Activated CD8-positive, alpha-beta T cell treated with anti-CD3 and anti-CD28 coated beads, Interleukin-2, amount 10 ng/mL, durations not matched to agents 7 days and 5 days (primary cell): ENCODE data around the gene RAD51B. TPM values are rescaled to one million over a fixed set of nuclear protein-coding genes. Genes with fewer than 3 reads are reported as not detected.
"Not testable (repeated sequence)": the region's sequence is repeated elsewhere in the genome, so short reads cannot be mapped to it uniquely, and the experiment has no call there.

ENCODE experiments used
- ATAC-seq: fragments of 150-1000 bp; cut with Tn5 transposase; one replicate; pipeline ENCODE4 v1.10.0; 2021; ENCODE audit warnings: moderate library complexity
- CTCF ChIA-PET: fragments of 350-600 bp; sonication (Branson Sonifier 250); formaldehyde crosslinking; loops from one replicate; lab custom pipeline; 2021; ENCODE audit warnings: antibody characterized with exemption; lab: Charles Lee
- POLR2A ChIA-PET: fragments of 350-600 bp; sonication (Branson Sonifier 250); formaldehyde crosslinking; loops from one replicate; lab custom pipeline; 2021; ENCODE audit warnings: antibody characterized with exemption; lab: Charles Lee
- DNase-seq: peaks from one replicate; pipeline ENCODE4 v3.0.0-alpha.2; 2020
- H3K27ac Mint-ChIP-seq: one replicate; pipeline ENCODE4 v1.8.0; 2021; ENCODE audit warnings: mild to moderate bottlenecking, mixed read lengths
- H3K27me3 Mint-ChIP-seq: one replicate; pipeline ENCODE4 v1.8.0; 2021; ENCODE audit warnings: low read depth, mixed read lengths
- H3K36me3 Mint-ChIP-seq: one replicate; pipeline ENCODE4 v1.8.0; 2021; ENCODE audit warnings: low read depth, mixed read lengths
- H3K4me1 Mint-ChIP-seq: one replicate; pipeline ENCODE4 v1.8.0; 2021; ENCODE audit warnings: low read depth, mixed read lengths
- H3K4me3 Mint-ChIP-seq: one replicate; pipeline ENCODE4 v1.8.0; 2021; ENCODE audit warnings: mild to moderate bottlenecking, mixed read lengths
- H3K9me3 Mint-ChIP-seq: one replicate; pipeline ENCODE4 v1.8.0; 2022; ENCODE audit warnings: mixed read lengths; ENCODE audit not compliant: insufficient read depth
- total RNA-seq, 2 experiments: library from RNA; stranded (reverse); gene quantifications; one replicate each; pipeline ENCODE4 v1.2.3, GENCODE V29; 2021

The RAD51B gene
- total RNA-seq, 2 experiments from 2014 or later, result 34.1 to 38.8 TPM

DNA sequence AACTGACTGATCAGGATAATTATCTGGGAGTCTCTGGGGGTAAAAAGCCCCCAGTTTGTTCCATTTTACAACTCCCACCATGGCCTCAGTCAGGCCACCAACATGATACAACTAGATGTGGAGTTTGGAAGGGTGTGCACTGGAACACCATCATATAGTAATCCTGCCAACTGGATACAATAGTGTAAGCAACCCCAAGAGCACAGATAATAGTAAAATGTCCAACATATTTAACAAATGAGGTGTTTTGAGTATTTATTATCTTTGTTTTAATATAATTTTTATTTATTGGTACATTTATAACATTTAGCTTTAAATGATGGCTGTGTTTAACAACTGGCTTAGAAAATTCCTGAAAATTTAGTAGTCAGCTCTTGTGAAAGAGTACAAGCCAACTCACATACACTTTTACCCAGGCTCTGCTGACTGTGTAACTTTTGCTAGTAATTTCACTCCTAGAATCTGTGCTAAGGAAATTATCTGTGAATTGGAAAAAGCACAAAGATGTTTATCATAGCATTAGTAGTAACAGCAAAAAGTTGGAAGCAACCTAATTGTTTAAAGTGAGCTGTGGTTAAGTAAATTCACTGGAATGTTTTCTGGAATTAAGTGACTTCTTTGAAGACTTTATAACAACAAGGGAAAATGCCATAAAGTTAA is 196.8 kb downstream of the RAD51B start:
- ATAC-seq (no peak), DNase-seq (no peak)
- no peak overlapping the region for H3K4me3 Mint-ChIP-seq
- ChIA-PET CTCF (no interaction called here), POLR2A (no interaction called here)
- no peaks in the 10 kb centered on the region for H3K4me1 Mint-ChIP-seq
- H3K36me3 Mint-ChIP-seq, result no peaks in the 10 kb centered on the region
- no peaks in the 10 kb centered on the region for H3K9me3 Mint-ChIP-seq
- no peaks in the 10 kb centered on the region for H3K27me3 Mint-ChIP-seq
- H3K27ac Mint-ChIP-seq, result no peak overlapping the region

DNA sequence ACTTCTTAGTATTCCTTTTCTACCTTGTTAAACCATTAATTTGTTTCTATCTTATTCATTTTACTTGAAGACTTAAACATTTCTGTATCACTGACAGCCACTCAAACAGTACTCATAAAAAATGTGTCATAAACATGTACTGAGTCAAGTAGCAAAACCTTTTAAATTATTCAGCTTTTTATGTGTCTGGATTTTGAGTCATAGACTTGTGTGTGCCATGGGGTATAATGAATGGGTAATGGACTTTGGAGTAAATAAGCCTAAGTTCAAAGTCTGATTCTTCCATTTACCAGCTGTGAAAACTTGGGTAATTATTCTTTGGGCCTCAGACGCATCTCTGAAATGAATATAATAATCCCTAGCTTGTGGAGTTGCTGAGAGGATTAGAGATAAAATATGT is 199.0 kb downstream of the RAD51B start:
- DNase-seq (no peak), ATAC-seq (no peak)
- H3K4me3 Mint-ChIP-seq, result no peak overlapping the region
- no peak overlapping the region for H3K27ac Mint-ChIP-seq
- H3K4me1 Mint-ChIP-seq, result no peaks in the 10 kb centered on the region
- peaks cover 1% of the 10 kb centered on the region for H3K36me3 Mint-ChIP-seq
- H3K27me3 Mint-ChIP-seq, result no peaks in the 10 kb centered on the region
- ChIA-PET CTCF (no interaction called here), POLR2A (no interaction called here)
- H3K9me3 Mint-ChIP-seq, result peaks cover 2% of the 10 kb centered on the region

DNA sequence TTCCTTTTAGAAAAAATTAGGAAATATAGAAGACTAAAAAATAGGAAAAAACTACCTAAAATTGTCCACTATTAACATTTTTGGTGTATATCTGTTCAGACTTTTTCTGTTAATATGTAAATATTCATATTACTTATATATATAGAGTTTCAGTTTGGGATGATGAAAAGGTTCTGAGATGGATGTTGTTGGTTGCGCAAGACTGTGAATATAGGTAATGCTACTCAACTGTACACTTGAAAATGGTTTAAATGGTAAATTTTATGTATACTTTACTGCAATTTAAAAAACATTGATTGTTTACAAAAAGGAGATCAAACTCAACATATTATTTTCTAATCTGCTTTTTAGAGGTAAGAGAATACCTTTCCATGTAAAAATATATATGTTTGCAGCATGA is 200.9 kb downstream of the RAD51B start:
- Mint-ChIP-seq H3K36me3 (peaks cover 3% of the 10 kb centered on the region), H3K9me3 (peaks cover 9% of the 10 kb centered on the region), H3K4me3 (no peak overlapping the region), H3K27ac (no peak overlapping the region), H3K27me3 (no peaks in the 10 kb centered on the region), H3K4me1 (no peaks in the 10 kb centered on the region)
- no peak for ATAC-seq
- DNase-seq, result no peak
- CTCF ChIA-PET, result no interaction called here
- POLR2A ChIA-PET, result interaction anchor here (0.6 kb wide), 1 partner anchor 414 kb away, joined by 3 read pairs; no protein-coding TSS in a partner anchor

DNA sequence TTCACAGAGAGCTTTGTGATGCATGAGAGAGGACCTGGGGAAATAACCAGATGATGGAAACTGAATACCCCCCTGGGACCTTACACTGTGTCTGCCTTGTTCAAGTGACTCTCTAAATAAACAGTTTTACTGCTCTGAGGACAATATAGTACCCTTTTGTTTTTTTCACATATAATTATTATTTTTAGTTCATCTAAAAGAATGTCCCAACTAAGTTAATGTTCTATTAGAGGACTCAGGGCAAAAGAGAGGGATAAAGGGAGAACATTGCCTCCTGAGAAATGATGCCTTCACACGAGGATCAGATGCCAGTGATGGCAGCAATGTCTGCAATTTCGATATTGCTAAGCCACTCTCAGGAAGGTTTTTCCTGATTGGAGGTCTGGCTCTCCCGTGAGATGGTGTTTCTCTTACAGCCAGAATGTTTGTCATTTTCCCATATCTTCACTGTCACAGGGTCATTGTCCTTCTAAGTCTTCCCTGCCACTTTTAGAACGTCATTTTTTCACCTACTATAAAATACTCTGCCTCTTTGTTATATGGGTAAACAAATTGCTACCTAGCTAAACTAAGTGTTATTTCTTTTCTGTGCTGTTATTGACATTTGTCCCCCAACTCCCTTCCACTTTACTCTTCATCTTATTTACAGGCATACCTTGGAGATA is 201.6 kb downstream of the RAD51B start:
- ATAC-seq, result no peak
- CTCF ChIA-PET, result no interaction called here
- no peak for DNase-seq
- H3K4me1 Mint-ChIP-seq, result no peaks in the 10 kb centered on the region
- POLR2A ChIA-PET, result interaction anchor here (0.6 kb wide), 1 partner anchor 413 kb away, joined by 3 read pairs; no protein-coding TSS in a partner anchor
- H3K36me3 Mint-ChIP-seq, result peaks cover 3% of the 10 kb centered on the region
- H3K27me3 Mint-ChIP-seq, result no peaks in the 10 kb centered on the region
- no peak overlapping the region for H3K4me3 Mint-ChIP-seq
- no peak overlapping the region for H3K27ac Mint-ChIP-seq
- peaks cover 9% of the 10 kb centered on the region for H3K9me3 Mint-ChIP-seq

DNA sequence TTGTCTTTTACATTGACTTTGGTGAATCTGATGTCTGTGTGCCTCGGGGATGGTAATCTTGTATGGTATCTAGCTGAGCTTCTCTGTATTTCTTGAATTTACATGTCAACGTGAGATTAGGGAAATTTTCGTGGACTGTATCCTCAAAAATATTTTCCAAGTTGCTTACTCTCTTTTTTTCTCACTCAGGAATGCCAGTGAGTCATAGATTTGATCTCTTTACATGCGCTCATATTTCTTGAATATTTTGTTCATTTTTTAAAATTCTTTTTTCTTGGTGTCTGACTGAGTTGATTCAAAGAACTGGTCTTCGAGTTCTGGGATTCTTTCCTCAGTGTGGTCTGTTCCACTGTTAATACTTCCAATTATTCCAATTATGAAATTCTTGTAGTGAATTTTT is 207.7 kb downstream of the RAD51B start:
- H3K27ac Mint-ChIP-seq, result no peak overlapping the region

DNA sequence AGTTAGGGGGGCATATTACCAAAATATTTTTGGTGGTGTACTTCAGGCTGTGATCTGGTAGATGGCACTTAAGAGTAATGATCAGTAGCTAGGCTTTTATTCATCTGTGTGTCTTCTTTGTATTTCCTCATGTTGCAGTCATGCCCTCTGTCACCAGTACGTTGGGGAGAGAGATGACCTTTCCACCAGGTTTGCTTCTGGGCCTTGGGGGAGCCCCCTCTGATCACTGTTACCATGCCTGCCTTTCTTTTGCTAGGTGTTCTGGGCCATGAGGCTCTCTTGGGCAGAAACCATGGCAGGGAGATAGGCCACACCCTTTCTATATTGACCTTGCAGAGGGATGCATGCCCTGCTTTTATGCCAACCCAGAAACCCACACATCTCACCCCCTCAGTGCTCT is 208.5 kb downstream of the RAD51B start:
- DNase-seq (no peak), ATAC-seq (no peak)
- no peaks in the 10 kb centered on the region for H3K27me3 Mint-ChIP-seq
- ChIA-PET CTCF (no interaction called here), POLR2A (no interaction called here)
- no peak overlapping the region for H3K27ac Mint-ChIP-seq
- no peak overlapping the region for H3K4me3 Mint-ChIP-seq
- peaks cover 9% of the 10 kb centered on the region for H3K9me3 Mint-ChIP-seq
- H3K36me3 Mint-ChIP-seq, result peaks cover 7% of the 10 kb centered on the region
- H3K4me1 Mint-ChIP-seq, result no peaks in the 10 kb centered on the region

More for the DNA sequence above, 207.7 kb downstream of the RAD51B start:
- Mint-ChIP-seq H3K36me3 (peaks cover 7% of the 10 kb centered on the region), H3K4me3 (no peak overlapping the region), H3K9me3 (peaks cover 9% of the 10 kb centered on the region), H3K4me1 (no peaks in the 10 kb centered on the region), H3K27me3 (no peaks in the 10 kb centered on the region)
- POLR2A ChIA-PET, result no interaction called here
- no peak for ATAC-seq
- DNase-seq, result no peak
- CTCF ChIA-PET, result no interaction called here

DNA sequence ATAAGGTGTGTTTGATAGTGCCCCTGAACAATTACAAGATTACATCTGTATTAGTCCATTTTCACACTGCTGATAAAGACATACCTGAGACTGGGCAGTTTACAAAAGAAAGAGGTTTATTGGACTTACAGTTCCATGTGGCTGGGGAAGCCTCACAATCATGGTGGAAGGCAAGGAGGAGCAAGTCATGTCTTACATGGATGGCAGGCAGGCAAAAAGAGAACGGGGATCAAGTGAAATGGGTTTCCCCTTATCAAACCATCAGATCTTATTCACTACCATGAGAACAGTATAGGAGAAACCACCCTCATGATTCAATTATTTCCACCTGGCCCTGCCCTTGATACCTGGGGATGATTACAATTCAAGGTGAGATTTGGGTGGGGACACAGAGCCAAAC is 211.4 kb downstream of the RAD51B start:
- H3K9me3 Mint-ChIP-seq, POLR2A ChIA-PET, ATAC-seq, H3K27me3 Mint-ChIP-seq, DNase-seq, H3K36me3 Mint-ChIP-seq, CTCF ChIA-PET, H3K4me3 Mint-ChIP-seq, H3K4me1 Mint-ChIP-seq, H3K27ac Mint-ChIP-seq: not testable (repeated sequence)

DNA sequence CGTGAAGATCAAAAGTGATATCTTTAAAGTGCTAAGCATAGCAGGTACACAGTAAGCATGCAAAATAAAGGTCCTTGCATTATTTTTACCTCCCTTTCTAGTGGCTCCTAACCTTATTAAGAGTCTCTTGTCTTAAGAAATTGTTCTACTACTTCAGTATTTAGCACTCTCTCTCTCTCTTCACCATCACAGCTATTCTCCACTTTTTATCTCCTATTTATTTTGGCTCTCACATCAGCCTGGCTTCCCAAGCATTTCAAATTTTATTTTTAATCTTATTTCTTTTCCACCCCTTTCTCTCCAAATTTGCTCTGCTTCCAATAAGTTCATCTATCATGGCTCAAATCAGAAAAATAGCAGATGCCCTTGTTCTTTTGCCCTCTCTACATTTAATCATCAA is 212.6 kb downstream of the RAD51B start:
- Mint-ChIP-seq H3K27ac (no peak overlapping the region), H3K27me3 (no peaks in the 10 kb centered on the region), H3K4me1 (no peaks in the 10 kb centered on the region), H3K4me3 (no peak overlapping the region), H3K36me3 (peaks cover 5% of the 10 kb centered on the region), H3K9me3 (no peaks in the 10 kb centered on the region)
- ChIA-PET CTCF (no interaction called here), POLR2A (no interaction called here)
- ATAC-seq (no peak), DNase-seq (no peak)

DNA sequence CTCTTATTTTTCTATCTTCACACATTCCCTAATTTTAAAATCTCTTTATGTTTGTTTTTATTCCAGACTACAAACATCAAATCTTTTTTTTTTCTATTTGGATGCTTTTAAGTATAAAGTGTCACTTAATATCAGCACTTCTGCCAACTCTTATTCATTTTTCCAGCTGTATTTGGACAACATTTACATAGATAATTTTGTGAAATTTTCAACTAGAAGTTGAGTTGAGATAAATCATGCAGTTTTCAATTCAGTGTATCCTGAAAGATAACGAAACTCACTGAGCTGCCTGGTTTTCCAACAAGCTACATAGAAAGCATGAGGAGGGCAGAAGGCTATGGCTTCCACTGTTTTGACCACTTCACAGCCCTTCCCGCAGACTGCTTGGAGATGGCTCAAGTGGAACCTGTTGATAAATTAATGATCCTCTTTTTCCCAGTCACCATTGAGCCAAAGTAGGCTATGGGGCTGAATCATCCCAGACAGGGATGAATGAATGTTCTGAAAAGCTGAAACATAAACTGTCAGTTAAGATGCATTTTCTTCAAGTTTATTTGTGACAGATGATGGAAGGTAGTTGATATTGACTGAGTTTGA is 213.9 kb downstream of the RAD51B start:
- no peaks in the 10 kb centered on the region for H3K27me3 Mint-ChIP-seq
- ATAC-seq (no peak), DNase-seq (no peak)
- no peaks in the 10 kb centered on the region for H3K9me3 Mint-ChIP-seq
- ChIA-PET POLR2A (no interaction called here), CTCF (no interaction called here)
- no peak overlapping the region for H3K27ac Mint-ChIP-seq
- no peaks in the 10 kb centered on the region for H3K4me1 Mint-ChIP-seq
- peaks cover 5% of the 10 kb centered on the region for H3K36me3 Mint-ChIP-seq
- H3K4me3 Mint-ChIP-seq, result no peak overlapping the region

DNA sequence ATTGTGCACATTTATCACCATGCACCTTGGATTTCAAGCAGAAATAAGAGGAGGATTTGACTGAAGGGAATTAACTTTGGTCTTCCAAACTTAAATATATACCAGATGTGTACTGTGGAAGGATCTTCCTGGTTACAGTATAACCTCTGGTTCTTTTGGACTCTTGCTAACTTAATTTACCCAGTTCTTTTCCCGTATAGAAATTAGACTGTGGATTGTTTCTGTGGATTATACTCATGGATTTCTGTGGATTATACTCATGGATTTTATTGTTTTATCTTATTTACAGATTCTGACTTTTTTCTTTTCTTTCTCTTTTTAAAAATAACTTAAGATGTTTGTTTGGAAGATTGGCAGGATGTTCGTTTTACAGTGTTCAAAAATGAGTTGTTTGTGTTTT is 215.3 kb downstream of the RAD51B start:
- DNase-seq (no peak), ATAC-seq (no peak)
- Mint-ChIP-seq H3K27me3 (no peaks in the 10 kb centered on the region), H3K9me3 (no peaks in the 10 kb centered on the region), H3K4me1 (peaks cover 1% of the 10 kb centered on the region), H3K36me3 (peaks cover 5% of the 10 kb centered on the region), H3K4me3 (no peak overlapping the region), H3K27ac (no peak overlapping the region)
- ChIA-PET POLR2A (no interaction called here), CTCF (no interaction called here)

DNA sequence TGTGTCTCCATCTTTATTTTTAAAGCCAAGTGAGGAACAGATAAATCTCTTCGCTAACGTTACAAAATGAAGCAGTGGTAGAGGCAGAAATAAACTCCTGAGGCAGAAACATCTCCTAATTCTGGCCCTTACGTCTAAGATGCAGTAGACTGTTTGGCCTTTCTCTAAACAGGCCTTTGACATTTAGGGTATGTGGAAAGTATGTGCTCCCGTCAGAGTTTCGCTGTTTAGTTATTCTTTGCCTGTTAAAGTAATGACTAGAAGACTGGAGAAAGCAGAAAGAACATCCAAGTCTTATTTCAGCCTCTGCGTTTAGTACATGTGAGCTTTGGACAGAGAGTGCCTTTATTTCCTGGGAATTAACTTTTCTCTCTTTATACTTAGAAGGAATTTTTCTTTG is 216.6 kb downstream of the RAD51B start:
- DNase-seq (no peak), ATAC-seq (no peak)
- H3K27ac Mint-ChIP-seq, result no peak overlapping the region
- H3K9me3 Mint-ChIP-seq, result no peaks in the 10 kb centered on the region
- CTCF ChIA-PET, result no interaction called here
- H3K4me1 Mint-ChIP-seq, result peaks cover 1% of the 10 kb centered on the region
- H3K36me3 Mint-ChIP-seq, result peaks cover 3% of the 10 kb centered on the region
- H3K27me3 Mint-ChIP-seq, result no peaks in the 10 kb centered on the region
- H3K4me3 Mint-ChIP-seq, result no peak overlapping the region
- POLR2A ChIA-PET, result no interaction called here

DNA sequence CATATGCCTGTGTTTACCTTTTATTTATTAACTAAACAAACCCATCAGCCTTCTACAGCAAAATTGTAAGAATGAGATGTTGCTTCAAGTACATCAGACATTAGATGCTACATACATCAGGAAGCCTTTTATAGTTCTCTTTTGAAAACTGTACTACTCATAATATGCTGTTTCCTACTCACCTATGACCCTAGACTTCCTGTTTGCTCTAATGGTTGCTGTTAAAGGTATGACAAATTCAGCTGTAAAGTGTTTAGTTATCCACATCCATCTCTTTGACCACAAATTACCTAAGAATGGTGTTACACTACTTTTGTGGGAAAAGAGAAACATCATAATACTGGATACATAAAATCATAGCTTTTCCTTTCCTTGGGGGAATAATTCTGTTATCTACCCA is 220.0 kb downstream of the RAD51B start:
- no peaks in the 10 kb centered on the region for H3K36me3 Mint-ChIP-seq
- ChIA-PET POLR2A (no interaction called here), CTCF (interaction anchor here (1.7 kb wide), 1 partner anchor 11 kb away, joined by 4 read pairs; no protein-coding TSS in a partner anchor)
- ATAC-seq, result no peak
- H3K4me3 Mint-ChIP-seq, result no peak overlapping the region
- no peak for DNase-seq
- H3K27ac Mint-ChIP-seq, result no peak overlapping the region
- no peaks in the 10 kb centered on the region for H3K9me3 Mint-ChIP-seq
- H3K4me1 Mint-ChIP-seq, result peaks cover 1% of the 10 kb centered on the region
- no peaks in the 10 kb centered on the region for H3K27me3 Mint-ChIP-seq
